Osteocyte (in vitro differentiated cells): Measurements from ENCODE around the gene C4orf36. TPM values are rescaled to one million over a fixed set of nuclear protein-coding genes. Genes with fewer than 3 reads are reported as not detected.

Experiments used
- DNase-seq: peaks from one replicate; pipeline ENCODE4 v3.0.0; 2021; ENCODE audit warnings: mixed read lengths; ENCODE audit not compliant: unreplicated experiment; ENCODE audit errors: extremely low spot score
- H3K27ac Mint-ChIP-seq: one replicate; pipeline ENCODE4 v1.8.0; 2021; ENCODE audit warnings: mild to moderate bottlenecking, mixed read lengths; ENCODE audit not compliant: unreplicated experiment
- H3K27me3 Mint-ChIP-seq: one replicate; pipeline ENCODE4 v1.8.0; 2021; ENCODE audit warnings: mixed read lengths; ENCODE audit not compliant: unreplicated experiment
- H3K36me3 Mint-ChIP-seq: one replicate; pipeline ENCODE4 v1.8.0; 2021; ENCODE audit warnings: mixed read lengths; ENCODE audit not compliant: unreplicated experiment
- H3K4me1 Mint-ChIP-seq: one replicate; pipeline ENCODE4 v1.8.0; 2021; ENCODE audit warnings: mixed read lengths; ENCODE audit not compliant: unreplicated experiment
- H3K4me3 Mint-ChIP-seq: one replicate; pipeline ENCODE4 v1.8.0; 2021; ENCODE audit warnings: mild to moderate bottlenecking, moderate library complexity, mixed read lengths; ENCODE audit not compliant: unreplicated experiment
- H3K9me3 Mint-ChIP-seq: one replicate; pipeline ENCODE4 v1.8.0; 2021; ENCODE audit warnings: mixed read lengths; ENCODE audit not compliant: unreplicated experiment
- total RNA-seq: library from RNA; stranded (reverse); gene quantifications from 2 replicates; pipeline ENCODE4 v1.2.1, GENCODE V29; 2021
- TF ChIP-seq, protein P1 (sequence below): fragments of 200-600 bp; sonication (generic); IDR thresholded peaks from 2 replicates; pipeline ENCODE4 v1.5.0; 2021; ENCODE audit warnings: antibody characterized with exemption, mild to moderate bottlenecking, moderate library complexity

The C4orf36 gene
- total RNA-seq, 1 donor from 2014 or later = 0.51 TPM

DNA sequence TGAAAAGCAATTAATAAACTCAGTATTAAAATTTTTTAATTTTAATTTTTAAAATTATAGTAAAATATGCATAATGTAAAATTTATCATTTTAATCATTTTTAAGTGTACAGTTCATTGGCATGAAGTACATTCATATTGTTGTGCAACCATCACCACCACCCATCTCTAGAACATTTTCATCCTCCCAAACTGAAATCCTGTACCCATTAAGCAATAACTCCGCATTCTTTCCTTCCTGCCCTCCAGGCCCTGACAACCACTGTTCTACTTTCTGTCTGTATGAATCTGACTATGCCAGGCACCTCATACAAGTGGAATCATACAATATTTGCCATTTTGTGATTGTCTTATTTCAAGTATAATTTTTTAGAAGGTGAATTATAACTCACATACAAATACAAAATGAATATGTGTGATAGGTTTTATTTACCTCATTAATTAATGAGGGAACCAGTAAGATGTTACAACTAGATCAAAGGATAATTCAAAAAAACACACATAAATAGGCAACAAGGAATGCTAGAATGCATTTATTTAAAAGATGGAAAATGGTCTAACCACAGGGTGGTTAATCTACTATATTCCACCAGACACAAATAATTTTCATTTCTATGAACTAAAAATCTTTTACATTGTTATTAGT is 29.5 kb upstream of the C4orf36 start:
- TF ChIP-seq, protein P1, sequence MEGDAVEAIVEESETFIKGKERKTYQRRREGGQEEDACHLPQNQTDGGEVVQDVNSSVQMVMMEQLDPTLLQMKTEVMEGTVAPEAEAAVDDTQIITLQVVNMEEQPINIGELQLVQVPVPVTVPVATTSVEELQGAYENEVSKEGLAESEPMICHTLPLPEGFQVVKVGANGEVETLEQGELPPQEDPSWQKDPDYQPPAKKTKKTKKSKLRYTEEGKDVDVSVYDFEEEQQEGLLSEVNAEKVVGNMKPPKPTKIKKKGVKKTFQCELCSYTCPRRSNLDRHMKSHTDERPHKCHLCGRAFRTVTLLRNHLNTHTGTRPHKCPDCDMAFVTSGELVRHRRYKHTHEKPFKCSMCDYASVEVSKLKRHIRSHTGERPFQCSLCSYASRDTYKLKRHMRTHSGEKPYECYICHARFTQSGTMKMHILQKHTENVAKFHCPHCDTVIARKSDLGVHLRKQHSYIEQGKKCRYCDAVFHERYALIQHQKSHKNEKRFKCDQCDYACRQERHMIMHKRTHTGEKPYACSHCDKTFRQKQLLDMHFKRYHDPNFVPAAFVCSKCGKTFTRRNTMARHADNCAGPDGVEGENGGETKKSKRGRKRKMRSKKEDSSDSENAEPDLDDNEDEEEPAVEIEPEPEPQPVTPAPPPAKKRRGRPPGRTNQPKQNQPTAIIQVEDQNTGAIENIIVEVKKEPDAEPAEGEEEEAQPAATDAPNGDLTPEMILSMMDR = no peak
- peaks cover 25% of the 10 kb centered on the region for H3K4me1 Mint-ChIP-seq
- H3K4me3 Mint-ChIP-seq = no peak overlapping the region
- H3K9me3 Mint-ChIP-seq = no peaks in the 10 kb centered on the region
- H3K36me3 Mint-ChIP-seq = no peaks in the 10 kb centered on the region
- DNase-seq = no peak
- H3K27me3 Mint-ChIP-seq = no peaks in the 10 kb centered on the region
- H3K27ac Mint-ChIP-seq = no peak overlapping the region

DNA sequence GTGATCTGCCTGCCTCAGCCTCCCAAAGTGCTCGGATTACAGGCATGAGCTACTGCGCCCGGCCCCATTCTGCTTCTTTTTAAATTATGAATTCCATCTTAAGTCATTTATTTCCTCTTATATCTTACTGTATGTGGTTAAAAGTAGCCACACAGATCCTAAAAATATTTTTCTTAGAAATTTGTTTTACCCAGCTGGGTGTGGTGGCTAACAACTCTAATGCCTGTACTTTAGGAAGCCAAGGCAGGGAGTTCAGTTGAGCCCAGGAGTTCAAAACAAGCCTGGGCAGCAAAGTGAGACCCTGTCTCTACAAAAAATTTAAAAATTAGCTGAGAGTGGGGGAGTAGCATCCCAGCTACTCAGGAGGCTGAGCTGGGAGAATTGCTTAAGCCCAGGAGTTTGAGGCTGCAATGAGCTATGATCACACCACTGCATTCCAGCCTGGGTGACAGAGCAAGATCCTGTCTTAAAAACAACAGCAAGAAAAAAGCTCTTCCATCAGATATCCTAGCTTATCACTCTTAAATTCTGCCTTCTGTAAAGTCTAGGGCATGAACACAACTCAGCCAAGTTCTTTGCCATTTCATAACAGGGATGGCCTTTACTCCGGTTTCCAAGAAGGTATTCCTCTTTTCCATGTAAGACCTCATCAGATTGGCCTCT is 27.5 kb upstream of the C4orf36 start:
- Mint-ChIP-seq H3K36me3 (no peaks in the 10 kb centered on the region), H3K4me3 (no peak overlapping the region), H3K9me3 (no peaks in the 10 kb centered on the region), H3K27me3 (no peaks in the 10 kb centered on the region), H3K4me1 (peaks cover 21% of the 10 kb centered on the region), H3K27ac (no peak overlapping the region)
- DNase-seq = no peak
- TF ChIP-seq, protein P1 = no peak

DNA sequence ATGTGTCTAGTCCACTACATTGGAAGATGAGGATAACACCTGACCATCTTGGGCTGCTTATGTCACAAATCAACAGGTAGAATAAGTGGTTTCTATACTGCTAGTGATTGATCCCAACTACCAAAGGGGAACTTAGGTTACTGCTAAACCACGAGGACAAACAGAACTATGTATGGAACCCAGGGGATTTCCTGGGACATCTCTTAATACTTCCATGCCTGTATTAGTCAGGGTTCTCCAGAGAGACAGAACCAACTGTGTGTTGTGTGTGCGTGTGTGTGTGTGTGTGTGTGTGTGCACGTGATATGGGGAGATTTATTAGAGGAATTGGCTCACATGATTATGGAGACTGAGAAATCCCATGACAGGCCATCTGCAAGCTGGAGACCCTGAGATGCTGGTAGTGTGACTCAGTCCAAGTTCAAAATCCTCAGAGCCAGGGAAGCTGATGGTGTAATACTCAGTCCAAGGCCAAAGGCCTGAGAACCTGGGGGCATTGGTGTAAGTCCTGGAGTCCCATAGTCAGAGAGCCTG is 26.4 kb upstream of the C4orf36 start:
- TF ChIP-seq, protein P1 = no peak
- no peak overlapping the region for H3K27ac Mint-ChIP-seq
- peaks cover 20% of the 10 kb centered on the region for H3K4me1 Mint-ChIP-seq
- H3K9me3 Mint-ChIP-seq = no peaks in the 10 kb centered on the region
- no peaks in the 10 kb centered on the region for H3K27me3 Mint-ChIP-seq
- no peaks in the 10 kb centered on the region for H3K36me3 Mint-ChIP-seq
- no peak overlapping the region for H3K4me3 Mint-ChIP-seq
- DNase-seq = no peak

DNA sequence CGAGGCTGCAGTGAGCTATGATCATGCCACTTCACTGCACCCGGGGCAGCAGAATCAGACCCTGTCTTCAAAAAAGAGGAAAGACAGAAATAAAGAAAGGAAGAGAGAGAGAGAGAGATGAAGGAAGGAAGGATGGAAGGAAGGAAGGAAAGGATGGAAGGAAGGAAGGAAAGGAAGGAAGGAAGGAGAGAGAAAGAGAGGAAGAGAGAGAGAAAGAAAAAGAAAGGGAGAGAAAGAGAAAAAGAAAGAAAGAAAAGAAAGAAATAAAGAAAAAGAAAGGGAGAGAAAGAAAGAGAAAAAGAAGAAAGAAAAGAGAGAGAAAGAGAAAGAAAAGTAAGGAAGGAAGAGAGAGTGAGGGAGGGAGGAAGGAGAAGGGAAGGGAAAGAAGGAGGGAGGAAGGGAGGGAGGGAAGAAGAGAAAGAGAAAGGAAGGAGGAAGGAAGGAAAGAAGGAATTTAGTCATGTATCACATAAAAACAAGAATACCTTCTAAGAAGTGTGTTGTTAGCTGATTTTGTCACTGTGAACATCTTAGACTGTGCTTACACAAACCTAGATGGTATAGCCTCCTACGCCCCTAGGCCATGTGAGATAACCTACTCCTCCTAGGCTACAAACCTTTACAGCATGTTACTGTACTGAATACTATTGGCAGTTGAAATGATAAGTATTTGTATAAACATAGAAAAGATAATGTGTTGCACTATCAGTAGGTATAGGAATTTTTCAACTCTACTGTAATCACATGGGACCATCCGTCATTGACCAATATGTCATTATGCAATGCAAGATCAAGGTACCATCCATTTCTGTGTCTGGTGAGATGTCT is 25.2 kb upstream of the C4orf36 start:
- Mint-ChIP-seq H3K27ac (no peak overlapping the region), H3K9me3 (no peaks in the 10 kb centered on the region), H3K4me3 (no peak overlapping the region), H3K27me3 (no peaks in the 10 kb centered on the region), H3K4me1 (peaks cover 20% of the 10 kb centered on the region), H3K36me3 (no peaks in the 10 kb centered on the region)
- TF ChIP-seq, protein P1 = no peak
- DNase-seq = no peak

DNA sequence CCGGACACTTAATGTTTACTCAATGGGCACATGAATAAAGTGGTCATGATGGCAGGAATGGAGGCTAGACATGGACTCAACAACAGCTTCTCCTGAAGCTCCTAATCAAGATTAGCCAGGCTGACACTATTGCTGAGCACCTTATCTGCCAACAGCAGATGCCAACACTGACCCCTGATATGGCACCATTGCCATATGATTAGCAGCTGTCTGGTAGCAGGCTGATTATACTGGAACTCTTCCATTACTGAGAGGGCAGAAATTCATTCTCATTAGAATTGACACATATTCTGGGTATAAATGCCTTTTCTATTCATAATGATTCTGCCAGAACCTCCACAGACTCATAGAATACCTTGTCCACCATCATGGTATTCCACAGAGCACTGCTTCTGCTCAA is 24.2 kb upstream of the C4orf36 start:
- no peak for DNase-seq
- Mint-ChIP-seq H3K27ac (no peak overlapping the region), H3K4me3 (no peak overlapping the region), H3K4me1 (peaks cover 16% of the 10 kb centered on the region), H3K9me3 (no peaks in the 10 kb centered on the region), H3K36me3 (no peaks in the 10 kb centered on the region), H3K27me3 (no peaks in the 10 kb centered on the region)
- TF ChIP-seq, protein P1 = no peak
